Measurements from ENCODE around the gene NPHP4.

DNA sequence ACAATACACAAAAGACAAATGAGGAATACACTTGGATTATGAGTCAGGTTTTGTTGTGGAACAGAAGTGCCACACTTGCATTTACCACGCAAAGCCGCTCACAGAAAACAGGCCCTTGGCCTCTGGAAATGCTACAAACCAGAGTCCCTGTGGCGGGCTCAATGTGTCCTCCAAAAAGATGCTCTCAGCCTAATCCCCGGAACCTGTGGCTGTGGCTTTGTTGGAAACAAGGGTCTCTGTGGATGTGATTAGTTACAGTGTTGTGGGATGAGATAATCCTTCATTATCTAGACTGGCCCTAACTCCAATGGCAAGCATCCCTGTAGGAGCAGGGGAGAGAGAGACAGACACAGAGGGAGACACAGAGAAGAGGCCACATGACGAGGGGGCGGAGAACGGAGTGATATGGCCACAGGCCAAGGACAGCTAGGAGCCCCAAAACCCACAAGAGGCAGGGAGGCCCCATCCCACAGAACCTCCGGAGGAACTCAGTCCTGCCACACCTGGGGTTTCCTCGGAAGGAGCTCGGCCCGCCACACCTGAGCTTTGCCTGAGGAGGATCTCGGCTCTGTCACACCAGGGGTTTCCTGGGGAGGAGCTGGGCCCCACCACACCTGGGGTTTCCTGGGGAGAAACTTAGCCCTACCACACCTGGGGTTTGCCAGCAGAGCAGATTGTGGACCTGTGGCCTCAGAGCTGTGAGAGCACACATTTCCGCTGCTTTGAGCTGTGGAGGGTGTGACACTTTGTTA lies 55.4 kb downstream of the NPHP4 start:
- no peak for TF ChIP-seq POLR2A (IDR thresholded peaks at IDR 0.05)
- TF ChIP-seq, protein P1, sequence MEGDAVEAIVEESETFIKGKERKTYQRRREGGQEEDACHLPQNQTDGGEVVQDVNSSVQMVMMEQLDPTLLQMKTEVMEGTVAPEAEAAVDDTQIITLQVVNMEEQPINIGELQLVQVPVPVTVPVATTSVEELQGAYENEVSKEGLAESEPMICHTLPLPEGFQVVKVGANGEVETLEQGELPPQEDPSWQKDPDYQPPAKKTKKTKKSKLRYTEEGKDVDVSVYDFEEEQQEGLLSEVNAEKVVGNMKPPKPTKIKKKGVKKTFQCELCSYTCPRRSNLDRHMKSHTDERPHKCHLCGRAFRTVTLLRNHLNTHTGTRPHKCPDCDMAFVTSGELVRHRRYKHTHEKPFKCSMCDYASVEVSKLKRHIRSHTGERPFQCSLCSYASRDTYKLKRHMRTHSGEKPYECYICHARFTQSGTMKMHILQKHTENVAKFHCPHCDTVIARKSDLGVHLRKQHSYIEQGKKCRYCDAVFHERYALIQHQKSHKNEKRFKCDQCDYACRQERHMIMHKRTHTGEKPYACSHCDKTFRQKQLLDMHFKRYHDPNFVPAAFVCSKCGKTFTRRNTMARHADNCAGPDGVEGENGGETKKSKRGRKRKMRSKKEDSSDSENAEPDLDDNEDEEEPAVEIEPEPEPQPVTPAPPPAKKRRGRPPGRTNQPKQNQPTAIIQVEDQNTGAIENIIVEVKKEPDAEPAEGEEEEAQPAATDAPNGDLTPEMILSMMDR (IDR thresholded peaks at IDR 0.05 in 4 of 5, conservative IDR thresholded peaks at IDR 0.05 in 1 of 5) = no peak
